CD14-positive monocyte (primary cell): ENCODE results near the gene TAF1L. TPM values are rescaled to one million over a fixed set of nuclear protein-coding genes. Genes with fewer than 3 reads are reported as not detected.

Experiments
- DNase-seq, 3 donors: peaks; one replicate each; pipeline ENCODE4 v3.0.0-alpha.2; 2011 to 2022
- H2AFZ ChIP-seq: 2 replicates; pipeline ENCODE4 v1.6.0; 2012; ENCODE audit warnings: mild to moderate bottlenecking, low read depth, low read length, inconsistent platforms; ENCODE audit not compliant: insufficient read depth, poor library complexity, severe bottlenecking
- H3K27ac ChIP-seq, 2 donors: 1 replicate in 1 of 2; 2 replicates in 1 of 2; pipeline ENCODE4 v1.5.1; 2012 to 2013; ENCODE audit warnings: low read length in 2 of 2, control low read depth in 1 of 2, inconsistent platforms in 1 of 2, low read depth in 1 of 2, mild to moderate bottlenecking in 1 of 2
- H3K27me3 ChIP-seq, 2 donors: one replicate each; pipeline versions ENCODE4 v1.6.0 to v1.6.1; 2011 to 2013; ENCODE audit warnings: low read length in 2 of 2; ENCODE audit not compliant: control insufficient read depth in 2 of 2, insufficient read depth in 2 of 2
- H3K36me3 ChIP-seq, 2 donors: replicated peaks in 1 of 2; 1 replicate in 1 of 2; 2 replicates in 1 of 2; pipeline versions ENCODE4 v1.5.1 to v1.6.1; 2012 to 2013; ENCODE audit warnings: low read length in 2 of 2, control low read depth in 1 of 2, inconsistent platforms in 1 of 2, mild to moderate bottlenecking in 1 of 2; ENCODE audit not compliant: insufficient read depth in 2 of 2, control insufficient read depth in 1 of 2
- H3K4me1 ChIP-seq, 2 donors: 1 replicate in 1 of 2; 2 replicates in 1 of 2; pipeline versions ENCODE4 v1.5.1 to v1.6.1; 2012 to 2013; ENCODE audit warnings: low read length in 2 of 2, control low read depth in 1 of 2, inconsistent platforms in 1 of 2, mild to moderate bottlenecking in 1 of 2, moderate library complexity in 1 of 2; ENCODE audit not compliant: insufficient read depth in 2 of 2, control insufficient read depth in 1 of 2
- H3K4me2 ChIP-seq: replicated peaks from 2 replicates; pipeline ENCODE3; 2012; ENCODE audit warnings: low read length, moderate library complexity, mild to moderate bottlenecking; ENCODE audit not compliant: poor library complexity, severe bottlenecking; ENCODE audit errors: extremely low read depth
- H3K4me3 ChIP-seq, 3 experiments: fragments of 200-600 bp in 1 of 3; sonication (generic) in 1 of 3; replicated peaks in 1 of 3; 1 replicate in 2 of 3; 2 replicates in 1 of 3; pipeline ENCODE4 v1.5.1; 2011 to 2013; ENCODE audit warnings: low read length in 3 of 3, mild to moderate bottlenecking in 3 of 3, control low read depth in 2 of 3, low read depth in 2 of 3, inconsistent platforms in 1 of 3, moderate library complexity in 1 of 3
- H3K79me2 ChIP-seq: 2 replicates; pipeline ENCODE4 v1.6.0; 2012; ENCODE audit warnings: mild to moderate bottlenecking, control low read depth, inconsistent platforms, low read length, moderate library complexity; ENCODE audit not compliant: insufficient read depth
- H3K9ac ChIP-seq: 2 replicates; pipeline ENCODE4 v1.6.0; 2017; ENCODE audit warnings: low read length, mild to moderate bottlenecking; ENCODE audit not compliant: insufficient read depth, poor library complexity, severe bottlenecking
- H3K9me3 ChIP-seq, 2 donors: replicated peaks in 1 of 2; 1 replicate in 1 of 2; 2 replicates in 1 of 2; pipeline versions ENCODE4 v1.5.1 to v1.6.1; 2012 to 2013; ENCODE audit warnings: low read length in 2 of 2, control low read depth in 1 of 2; ENCODE audit not compliant: control insufficient read depth in 1 of 2, insufficient read depth in 1 of 2
- H4K20me1 ChIP-seq: 2 replicates; pipeline ENCODE4 v1.6.0; 2012; ENCODE audit warnings: mild to moderate bottlenecking, low read length, control low read depth, moderate library complexity; ENCODE audit not compliant: insufficient read depth
- H3K27ac Mint-ChIP-seq, 7 donors: one replicate each; pipeline ENCODE4 v1.8.0; 2020; ENCODE audit warnings: mild to moderate bottlenecking in 7 of 7, mixed read lengths in 7 of 7, moderate library complexity in 6 of 7, inconsistent platforms in 2 of 7
- H3K27me3 Mint-ChIP-seq, 3 donors: one replicate each; pipeline ENCODE4 v1.8.0; 2021 to 2022; ENCODE audit warnings: low read depth in 3 of 3, mild to moderate bottlenecking in 3 of 3, mixed read lengths in 3 of 3, moderate library complexity in 3 of 3, inconsistent platforms in 1 of 3
- H3K36me3 Mint-ChIP-seq, 2 donors: one replicate each; pipeline ENCODE4 v1.8.0; 2020; ENCODE audit warnings: mixed read lengths in 2 of 2, inconsistent platforms in 1 of 2, mild to moderate bottlenecking in 1 of 2
- H3K4me1 Mint-ChIP-seq: one replicate; pipeline ENCODE4 v1.8.0; 2020; ENCODE audit warnings: mild to moderate bottlenecking, mixed read lengths
- H3K4me3 Mint-ChIP-seq, 2 donors: one replicate each; pipeline ENCODE4 v1.8.0; 2020; ENCODE audit warnings: mild to moderate bottlenecking in 2 of 2, mixed read lengths in 2 of 2, moderate library complexity in 1 of 2
- H3K9me3 Mint-ChIP-seq, 7 donors: one replicate each; pipeline ENCODE4 v1.8.0; 2020 to 2022; ENCODE audit warnings: mixed read lengths in 7 of 7, mild to moderate bottlenecking in 6 of 7, moderate library complexity in 6 of 7, inconsistent platforms in 2 of 7
- CTCF ChIP-seq: fragments of 200-600 bp; IDR thresholded peaks from one replicate; pipeline ENCODE4 v1.8.0; 2022; ENCODE audit warnings: antibody characterized with exemption, mild to moderate bottlenecking
- WGBS: methylation state at CpG from one replicate; pipeline ENCODE4 v1.1.5; 2013; ENCODE audit warnings: missing lambda C conversion rate; ENCODE audit not compliant: insufficient coverage; 5-methylcytosine and 5-hydroxymethylcytosine counted together
- intact Hi-C, 2 donors: fragments of 100-400 bp; cut with micrococcal nuclease; formaldehyde crosslinking; loops; one replicate each; pipeline versions ENCODE4 v1.15.0 to v1.15.1; 2023
- polyA plus RNA-seq, 3 donors: library from polyadenylated mRNA; depleted of rRNA in 1 of 3; unstranded in 2 of 3; stranded (reverse) in 1 of 3; fragments of 300-500 nt in 2 of 3; fragments of >200 nt in 1 of 3; fragmentation: Illumina TruSeq in 2 of 3; gene quantifications; 1 replicate in 2 of 3; 2 replicates in 1 of 3; pipeline ENCODE4 v1.2.3, GENCODE V29; 2012 to 2021

TAF1L gene
- polyA plus RNA-seq, 3 donors = 0.01 TPM; not detected in 2

GRCh38 chr9:32618261-32618660 is 17.2 kb downstream of the TAF1L start:
- Histone ChIP-seq H4K20me1 (no peaks in the 10 kb centered on the region), H3K9me3 (no peaks in the 10 kb centered on the region), H3K9ac (no peak overlapping the region), H3K79me2 (no peaks in the 10 kb centered on the region), H3K4me2 (no peak overlapping the region), H2AFZ (no peak overlapping the region), H3K27me3 (no peaks in the 10 kb centered on the region), H3K4me1 (no peaks in the 10 kb centered on the region), H3K4me3 (no peak overlapping the region), H3K27ac (no peak overlapping the region), H3K36me3 (no peaks in the 10 kb centered on the region)
- TF ChIP-seq CTCF = no peak
- Mint-ChIP-seq H3K9me3 (no peaks in the 10 kb centered on the region), H3K27ac (no peak overlapping the region), H3K36me3 (no peaks in the 10 kb centered on the region), H3K27me3 (peaks cover 9 to 16% (median 10%) of the 10 kb centered on the region in 3 donors), H3K4me3 (no peak overlapping the region), H3K4me1 (no peaks in the 10 kb centered on the region)
- no peak for DNase-seq
- WGBS = 77% methylated on average over 4 of the region's 5 CpGs
- intact Hi-C loops = no loop called here

- H3K9me3 ChIP-seq = peaks cover 0 to 6% of the 10 kb centered on the region in 2 donors
- H2AFZ ChIP-seq = no peak overlapping the region
- no CpG with 5 or more reads among the region's 2 CpGs for WGBS
- H3K27ac ChIP-seq = no peak overlapping the region
- peaks cover 5 to 23% (median 6%) of the 10 kb centered on the region in 3 donors for H3K27me3 Mint-ChIP-seq
- peak overlapping the region in 1 of 2 donors; percentile 47 for H3K4me3 Mint-ChIP-seq
- H3K4me1 Mint-ChIP-seq = peaks cover 7% of the 10 kb centered on the region
- intact Hi-C loops = no loop called here
- no peaks in the 10 kb centered on the region for H3K36me3 Mint-ChIP-seq
- peaks cover 0 to 5% of the 10 kb centered on the region in 2 donors for H3K27me3 ChIP-seq
- H3K9me3 Mint-ChIP-seq = peaks cover under 1 to 8% (median 3%) of the 10 kb centered on the region in 7 donors
- H3K79me2 ChIP-seq = no peaks in the 10 kb centered on the region
- H4K20me1 ChIP-seq = no peaks in the 10 kb centered on the region
- H3K4me2 ChIP-seq = no peak overlapping the region
- H3K27ac Mint-ChIP-seq = no peak overlapping the region
- no peaks in the 10 kb centered on the region for H3K36me3 ChIP-seq
- H3K4me3 ChIP-seq = no peak overlapping the region
- DNase-seq = no peak
- no peak overlapping the region for H3K9ac ChIP-seq
- peaks cover 0 to 4% of the 10 kb centered on the region in 2 donors for H3K4me1 ChIP-seq
- TF ChIP-seq CTCF = no peak
These were observed 28.7 kb downstream of the TAF1L start for GRCh38 chr9:32606811-32607210.
